Hematopoietic multipotent progenitor cell treated with erythropoietin and hydrocortisone succinate and interleukin-3 and kit ligand, for 6 days (in vitro differentiated cells): ENCODE measurements around the gene SLC32A1.

Experiments used
- DNase-seq: peaks from one replicate; pipeline ENCODE4 v3.0.0-alpha.2; 2015

The SLC32A1 gene, protein sequence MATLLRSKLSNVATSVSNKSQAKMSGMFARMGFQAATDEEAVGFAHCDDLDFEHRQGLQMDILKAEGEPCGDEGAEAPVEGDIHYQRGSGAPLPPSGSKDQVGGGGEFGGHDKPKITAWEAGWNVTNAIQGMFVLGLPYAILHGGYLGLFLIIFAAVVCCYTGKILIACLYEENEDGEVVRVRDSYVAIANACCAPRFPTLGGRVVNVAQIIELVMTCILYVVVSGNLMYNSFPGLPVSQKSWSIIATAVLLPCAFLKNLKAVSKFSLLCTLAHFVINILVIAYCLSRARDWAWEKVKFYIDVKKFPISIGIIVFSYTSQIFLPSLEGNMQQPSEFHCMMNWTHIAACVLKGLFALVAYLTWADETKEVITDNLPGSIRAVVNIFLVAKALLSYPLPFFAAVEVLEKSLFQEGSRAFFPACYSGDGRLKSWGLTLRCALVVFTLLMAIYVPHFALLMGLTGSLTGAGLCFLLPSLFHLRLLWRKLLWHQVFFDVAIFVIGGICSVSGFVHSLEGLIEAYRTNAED

DNA sequence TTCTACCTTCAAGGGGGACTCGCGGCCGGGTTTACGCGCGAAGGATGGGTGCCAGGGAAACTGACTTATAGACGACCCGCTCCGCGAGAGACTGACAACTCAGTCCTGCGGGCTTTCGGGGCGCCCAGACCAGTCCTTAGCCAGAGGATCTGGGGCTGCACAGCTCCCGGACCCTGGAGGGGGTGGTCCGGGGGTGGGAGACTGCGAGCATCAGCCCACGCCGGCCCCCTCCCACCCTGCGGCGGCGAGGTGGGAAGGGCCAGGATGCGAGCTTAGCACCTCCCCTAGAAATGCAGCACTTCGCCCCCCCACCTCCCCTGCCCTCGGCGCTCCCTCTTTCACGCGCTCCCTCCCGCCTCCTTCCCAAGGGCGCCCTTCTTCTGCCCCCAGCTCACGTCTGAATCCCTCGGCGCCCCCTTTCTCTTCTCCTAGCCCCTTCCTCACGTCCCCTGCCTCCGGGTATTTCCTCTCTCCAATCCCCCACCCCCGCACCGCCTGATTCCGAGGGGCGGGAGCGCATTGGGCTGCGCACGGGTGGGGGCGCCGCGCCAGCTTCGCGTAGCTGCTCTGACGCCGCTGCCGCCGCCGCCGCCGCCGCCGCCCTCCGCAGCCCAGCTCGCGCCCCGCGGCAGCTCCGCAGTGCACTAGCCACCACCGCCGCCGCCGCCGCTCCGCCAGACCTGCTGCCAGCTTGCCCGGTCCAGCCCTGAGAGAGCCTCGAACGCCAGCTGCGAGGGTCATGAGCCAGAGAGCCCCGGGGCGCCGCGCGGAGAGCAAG is at the start of gene SLC32A1:
SLC32A1 (plus strand) TSS at position 639 of the 778 bp plus-strand sequence. CDS start 239 bp downstream, outside the sequence.
- DNase-seq, result no peak

DNA sequence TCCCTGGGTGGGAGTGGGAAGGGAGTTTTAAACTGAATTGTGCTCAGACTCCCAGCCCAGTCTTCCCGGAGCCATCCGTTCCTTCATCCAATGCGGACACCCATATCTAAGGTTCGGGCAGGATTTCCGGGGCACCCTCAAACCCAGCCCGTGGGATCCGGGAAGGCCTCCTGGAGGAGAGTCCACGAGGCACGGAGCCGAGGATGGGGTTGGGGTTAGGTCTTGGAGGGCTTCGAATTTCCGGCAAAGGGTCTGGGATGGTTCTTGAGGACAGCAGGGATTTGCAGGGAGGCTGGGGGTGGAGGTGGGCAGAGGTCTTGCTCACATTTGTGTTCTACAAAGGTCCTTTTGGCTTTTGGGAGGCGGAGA is 49.5 kb upstream of the SLC32A1 start:
- no peak for DNase-seq

DNA sequence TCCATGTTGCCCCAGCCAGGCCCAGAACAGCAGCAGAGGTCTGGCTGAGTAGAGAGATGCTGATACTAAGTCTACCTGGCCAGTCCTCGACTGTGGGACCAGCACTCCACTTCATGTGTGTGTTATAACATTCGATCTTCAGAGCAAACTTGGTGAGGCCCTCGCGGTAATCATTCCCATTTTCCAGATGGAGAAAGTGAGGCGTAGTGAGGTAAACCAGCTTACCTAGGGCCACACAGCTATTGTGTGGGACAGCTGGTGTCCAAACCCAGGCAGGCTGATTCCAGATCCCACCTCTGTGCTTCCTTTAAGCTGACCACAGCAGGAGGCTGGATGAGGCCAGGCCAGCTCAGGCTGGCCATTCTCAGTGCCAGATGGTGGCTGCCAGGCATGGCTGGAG is 47.7 kb upstream of the SLC32A1 start:
- DNase-seq, result no peak

DNA sequence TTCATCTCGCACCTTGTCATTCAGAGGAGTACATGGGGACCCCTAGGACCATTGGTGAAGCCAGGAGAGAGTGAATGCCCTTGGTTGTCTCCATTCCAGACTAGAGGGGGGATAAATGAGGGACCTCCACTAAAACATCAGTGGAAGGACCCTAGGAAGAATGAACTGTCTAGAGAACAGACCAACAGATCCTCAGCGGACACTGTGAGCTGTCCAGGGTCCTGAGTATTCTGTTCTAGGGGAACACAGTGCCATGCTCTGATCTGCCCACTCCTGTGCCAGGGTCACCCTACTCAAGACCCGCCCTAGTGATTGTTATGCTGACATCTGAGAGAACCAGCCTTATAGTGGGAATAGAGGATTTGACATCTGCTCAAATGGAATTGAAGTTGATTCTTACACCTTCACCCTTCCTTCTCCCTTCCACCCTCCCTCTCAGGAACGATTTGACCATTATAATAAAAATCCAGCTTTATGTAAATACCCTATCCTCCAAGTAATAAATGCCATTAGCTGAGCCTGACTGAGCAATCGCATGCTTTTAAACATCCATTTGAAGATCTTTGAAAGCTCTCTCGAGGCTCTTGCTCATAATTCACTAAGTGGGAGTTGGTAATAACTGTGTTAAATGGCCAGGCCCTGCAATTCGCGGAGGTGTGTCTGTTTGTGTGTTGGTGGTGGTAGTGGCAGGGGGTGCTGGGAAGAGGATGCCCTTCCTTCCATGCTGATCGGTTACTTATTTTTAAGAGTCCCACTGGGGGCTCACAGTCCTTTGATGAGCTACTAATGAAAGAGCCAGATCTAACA is 43.6 kb upstream of the SLC32A1 start:
- DNase-seq, result peak; percentile 84

DNA sequence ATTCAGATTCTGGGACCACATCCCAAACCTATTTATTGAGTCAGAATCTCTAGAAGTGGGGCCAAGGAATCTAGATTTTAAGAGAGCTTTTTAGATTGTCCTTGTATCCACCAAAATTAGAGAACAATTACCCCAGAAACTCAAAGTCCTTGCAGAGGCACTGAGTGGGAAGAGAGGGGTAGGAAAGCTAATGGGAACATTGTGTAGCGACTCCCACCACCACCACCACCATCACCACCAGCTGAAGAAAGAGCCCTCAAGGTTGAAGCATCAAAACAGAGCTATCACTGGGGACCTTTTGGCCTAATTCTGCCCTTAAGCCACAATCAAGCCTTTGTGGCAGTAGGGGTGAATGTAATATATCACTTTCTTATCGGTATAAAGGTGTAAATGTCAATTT is 39.0 kb upstream of the SLC32A1 start:
- no peak for DNase-seq

DNA sequence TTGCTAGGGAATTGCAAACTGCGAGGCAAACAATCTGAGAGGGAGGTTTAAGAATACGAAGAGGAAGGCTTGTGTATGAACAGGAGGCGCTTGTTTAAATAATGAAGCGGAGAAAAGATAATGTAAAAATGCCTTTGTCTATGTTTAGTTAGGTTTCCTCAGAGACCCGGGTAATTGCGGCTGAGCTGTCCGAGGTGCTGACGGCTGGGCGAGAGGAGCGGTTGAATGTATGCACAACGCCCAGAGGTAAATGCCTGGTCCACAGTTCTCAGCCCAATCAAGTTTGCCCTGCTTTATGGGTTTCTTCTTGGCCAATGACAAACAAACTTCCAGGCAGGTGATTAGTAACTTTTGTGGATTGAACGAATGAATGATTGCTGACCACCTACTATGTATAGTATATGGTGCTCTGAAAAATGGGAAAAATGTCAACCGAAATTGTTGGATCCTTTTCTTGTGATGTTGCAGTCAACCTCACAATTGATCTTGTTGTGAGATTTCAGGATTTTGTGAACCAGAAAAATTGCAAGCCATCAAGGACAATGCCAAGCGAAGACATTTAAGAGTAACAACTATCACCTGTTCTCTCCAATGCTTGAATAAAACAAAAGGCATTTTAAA is 38.3 kb upstream of the SLC32A1 start:
- peak; percentile 72 for DNase-seq

DNA sequence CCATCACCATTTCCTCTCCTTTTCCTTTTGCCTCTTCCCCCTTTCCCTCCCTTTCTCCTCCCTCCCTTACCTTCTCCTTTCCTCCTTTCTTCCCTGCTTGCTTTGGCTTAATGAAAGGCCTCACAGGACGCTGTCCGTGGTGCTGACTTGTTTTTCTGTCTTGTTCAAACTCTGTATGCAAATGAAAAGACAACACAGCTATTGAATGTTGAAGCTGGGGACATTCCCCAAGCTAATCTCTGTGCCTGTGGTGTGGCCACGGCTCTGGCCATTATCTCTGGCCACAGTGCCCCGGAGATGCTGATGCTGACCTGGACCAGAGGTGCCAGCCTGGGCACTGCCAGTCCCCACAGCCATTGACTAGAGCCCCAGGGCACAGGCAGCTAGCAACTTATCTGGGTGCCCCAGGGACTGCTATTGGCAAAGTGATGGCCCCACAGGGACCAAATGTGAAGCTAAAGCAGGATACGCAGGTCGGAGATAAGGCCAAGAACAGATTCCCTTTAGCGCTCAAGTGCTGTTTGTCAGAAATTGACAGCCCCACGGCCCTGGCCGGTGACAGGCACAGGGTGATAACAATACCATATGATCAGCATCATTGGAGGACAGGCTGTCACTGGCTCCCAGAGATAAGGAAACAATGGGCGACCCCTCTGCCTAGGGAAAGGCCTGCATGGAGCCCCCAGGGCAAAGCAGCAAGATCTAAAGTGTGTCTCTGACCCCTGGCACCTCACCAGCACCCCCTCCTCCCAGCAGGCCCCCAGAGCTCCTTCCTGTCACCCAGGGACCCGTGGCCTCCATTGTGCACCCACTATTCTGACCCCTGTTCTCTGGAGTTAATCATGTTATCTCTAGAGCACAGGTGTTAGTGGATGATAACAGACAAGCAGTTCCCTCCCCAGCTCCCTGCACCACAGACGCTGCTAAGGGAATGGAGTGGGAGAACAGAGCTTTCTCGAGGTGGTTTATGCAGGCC is 31.6 kb upstream of the SLC32A1 start:
- peak; percentile 90 for DNase-seq

DNA sequence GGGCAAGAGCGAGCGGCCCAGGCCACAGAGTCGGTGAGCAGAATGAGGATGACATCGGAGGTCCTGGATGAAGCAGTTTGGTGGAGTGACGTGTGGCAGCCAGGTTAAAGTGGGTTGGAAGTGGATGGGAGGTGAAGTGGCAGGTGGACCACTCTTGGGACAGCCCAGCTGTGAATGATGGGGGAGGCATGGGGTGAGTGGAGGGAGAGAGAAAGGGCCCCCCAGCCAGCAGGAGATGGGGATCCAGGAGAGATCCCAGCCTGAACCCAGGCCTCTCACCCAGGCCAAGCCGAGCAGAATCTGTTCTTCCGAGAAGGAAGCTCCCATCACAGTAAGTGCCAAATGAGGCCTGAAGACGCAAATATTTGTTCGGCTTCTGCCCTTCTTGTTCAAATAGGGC is 27.0 kb upstream of the SLC32A1 start:
- no peak for DNase-seq

DNA sequence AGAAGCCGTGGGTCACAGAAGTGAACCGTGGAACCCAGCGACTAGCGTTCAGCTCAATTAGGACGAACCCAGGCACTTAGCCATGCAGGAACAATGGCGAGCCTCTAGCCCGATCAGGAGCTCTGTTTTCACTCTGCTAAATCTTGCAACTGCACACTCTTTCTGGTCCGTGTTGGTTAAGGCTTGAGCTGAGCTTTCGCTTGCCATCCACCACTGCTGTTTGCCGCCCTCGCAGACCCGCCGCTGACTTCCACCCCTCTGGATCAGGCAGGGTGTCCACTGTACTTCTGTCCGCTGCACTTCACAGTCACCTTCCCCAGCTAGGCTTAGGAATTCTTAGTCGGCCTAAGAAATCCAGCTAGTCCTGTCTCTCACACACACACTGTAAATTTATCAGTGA is 25.7 kb upstream of the SLC32A1 start:
- no peak for DNase-seq

DNA sequence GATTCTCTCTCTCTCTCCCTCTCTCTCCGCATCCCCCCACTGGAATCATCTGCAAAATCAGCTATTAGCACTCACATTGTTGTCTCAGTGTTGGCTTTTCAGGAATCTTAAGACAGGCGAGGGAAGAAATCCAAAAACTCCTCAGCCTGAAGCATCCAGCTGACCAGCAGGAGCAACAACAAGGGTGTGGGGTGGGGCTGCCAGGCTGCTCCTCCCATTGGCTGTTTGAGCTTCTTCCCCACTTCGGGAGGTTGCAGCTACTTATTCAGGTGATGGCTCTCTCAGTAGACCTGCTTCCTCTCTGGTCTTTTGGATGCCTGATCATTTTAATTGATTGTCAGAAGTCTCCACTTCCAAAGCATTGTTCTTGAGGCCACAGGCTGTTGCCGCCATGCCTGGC is 24.1 kb upstream of the SLC32A1 start:
- DNase-seq, result no peak

DNA sequence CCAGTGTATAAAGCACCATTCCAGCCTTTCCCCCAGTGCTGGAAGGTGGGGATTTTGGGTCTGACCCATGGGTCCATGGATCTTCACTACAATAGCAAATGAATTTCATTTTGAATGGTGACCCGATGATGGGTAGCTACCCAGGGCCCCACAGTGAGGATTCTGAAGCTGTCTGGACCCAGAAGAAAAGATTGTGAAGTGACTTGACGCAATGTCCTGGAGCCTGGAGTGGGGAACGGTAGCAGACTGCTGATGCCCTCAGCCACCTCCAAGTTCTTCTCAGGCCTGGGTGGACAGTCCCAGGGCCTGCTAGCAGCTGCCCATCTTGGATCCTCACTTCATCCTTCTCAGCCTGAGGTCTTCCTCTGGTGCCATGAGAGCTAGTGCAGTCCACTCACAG is 23.4 kb upstream of the SLC32A1 start:
- no peak for DNase-seq

DNA sequence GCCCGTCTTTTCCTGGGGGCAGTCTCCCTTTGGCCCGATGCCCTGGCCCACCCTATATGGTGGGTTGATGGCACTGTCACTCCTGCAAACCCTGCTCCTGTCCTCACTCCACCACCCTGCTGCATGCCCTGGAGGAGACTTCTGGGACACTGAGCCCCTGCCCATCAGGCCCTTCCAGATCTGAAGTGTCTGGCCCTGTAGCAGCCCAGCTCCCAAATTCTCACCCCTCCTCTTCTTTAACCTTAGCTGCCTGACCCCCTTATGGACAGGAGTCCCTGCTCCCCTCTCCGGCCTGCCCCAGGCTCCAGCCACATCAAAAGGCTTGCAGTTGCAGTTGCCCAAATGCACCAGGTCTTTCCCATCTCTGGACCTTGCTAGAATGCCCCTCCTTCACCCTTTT is 20.8 kb upstream of the SLC32A1 start:
- no peak for DNase-seq

DNA sequence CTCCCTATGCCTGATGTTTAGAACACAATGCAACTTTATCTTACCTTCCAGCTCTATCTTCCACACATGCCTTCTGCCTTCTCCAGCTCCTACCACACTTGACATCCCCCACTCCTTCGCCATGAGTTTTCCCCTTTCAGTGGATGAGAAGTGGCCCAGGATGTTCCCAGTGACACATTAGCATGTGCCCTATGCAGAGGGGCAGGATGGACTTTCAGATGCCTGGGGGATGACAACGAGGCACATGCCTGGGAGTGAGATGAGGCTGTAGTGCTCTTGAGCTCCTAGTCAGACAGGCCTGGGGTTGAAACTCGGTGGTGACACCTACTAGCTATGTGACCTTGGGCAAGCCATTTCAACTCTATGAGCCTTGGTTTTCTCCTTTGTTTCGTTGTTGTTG is 20.1 kb upstream of the SLC32A1 start:
- DNase-seq, result no peak

DNA sequence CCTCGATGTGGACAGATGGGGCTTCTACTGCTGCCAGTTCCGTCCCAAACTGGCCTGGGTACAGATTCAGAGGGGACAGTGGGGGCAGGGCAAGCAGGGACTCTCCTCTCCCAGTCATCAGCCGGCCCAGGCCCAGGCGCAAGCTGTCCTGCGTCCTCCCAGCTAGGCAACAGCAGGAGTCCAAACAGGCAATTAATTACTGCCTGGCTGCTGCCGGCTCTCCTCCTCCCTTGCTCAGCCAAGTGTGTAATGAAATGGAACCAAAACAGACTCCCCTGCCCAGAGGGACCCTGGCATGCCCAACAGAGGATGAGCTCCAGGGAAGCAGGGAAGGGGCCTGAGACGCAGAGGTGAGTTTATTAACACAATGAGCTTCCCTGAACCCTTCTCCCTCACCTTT is 17.8 kb upstream of the SLC32A1 start:
- DNase-seq, result no peak

DNA sequence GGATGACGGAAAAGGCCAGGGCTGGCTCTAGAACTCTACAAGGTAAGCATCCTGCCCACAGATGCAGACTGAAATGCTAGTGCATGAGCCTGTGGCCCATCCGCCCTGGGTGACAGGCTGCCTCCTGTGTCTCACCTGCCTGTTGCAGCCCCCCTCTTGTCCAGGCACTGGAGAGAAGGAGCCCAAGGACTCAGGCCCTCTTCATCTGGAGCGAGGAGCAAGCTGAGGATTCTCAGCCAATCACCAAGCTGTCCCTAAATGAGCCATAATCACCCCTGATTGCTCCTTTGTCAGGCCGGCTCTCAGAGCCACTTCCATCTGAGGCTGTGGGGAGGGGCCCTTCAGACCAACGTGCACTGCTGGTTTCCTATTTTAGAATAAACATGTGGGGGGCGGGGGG is 10.0 kb upstream of the SLC32A1 start:
- DNase-seq, result no peak

DNA sequence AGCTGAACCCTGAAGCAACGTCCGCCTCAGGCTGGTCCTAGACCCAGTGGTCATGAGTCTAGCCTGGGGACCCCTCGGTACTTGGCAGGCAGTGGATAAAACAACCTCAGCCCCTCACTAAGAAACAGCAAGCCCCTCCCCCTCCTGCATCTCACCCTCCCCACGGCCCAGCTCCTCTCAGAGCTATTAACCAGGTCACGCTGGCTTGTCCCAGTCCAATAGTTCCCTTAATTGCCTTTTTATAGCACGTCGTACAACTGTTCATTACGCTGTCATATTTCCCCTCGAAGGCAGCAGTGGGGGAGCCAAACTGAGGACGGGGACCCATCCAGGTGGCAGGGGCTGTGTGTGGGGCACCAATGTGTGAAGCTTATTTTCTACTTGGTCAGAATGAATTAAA is 8.6 kb upstream of the SLC32A1 start:
- no peak for DNase-seq

DNA sequence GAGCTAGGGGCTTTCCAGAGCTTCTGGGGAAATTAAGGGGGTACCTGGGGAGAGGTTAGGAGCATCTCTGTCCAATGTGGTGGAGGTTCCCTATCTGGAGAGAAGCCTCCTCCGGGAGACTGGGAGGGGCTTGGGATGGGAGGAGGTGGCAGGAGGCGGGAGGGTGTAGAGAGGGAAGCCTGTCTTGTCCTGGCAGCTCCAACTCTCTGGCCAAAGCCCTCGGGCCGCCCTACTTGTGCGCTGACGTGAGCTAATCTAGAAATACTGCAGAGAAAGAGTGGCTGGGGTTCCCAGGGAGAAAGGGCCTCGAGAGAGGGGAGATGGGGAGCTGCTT is 1.6 kb upstream of the SLC32A1 start:
- no peak for DNase-seq

DNA sequence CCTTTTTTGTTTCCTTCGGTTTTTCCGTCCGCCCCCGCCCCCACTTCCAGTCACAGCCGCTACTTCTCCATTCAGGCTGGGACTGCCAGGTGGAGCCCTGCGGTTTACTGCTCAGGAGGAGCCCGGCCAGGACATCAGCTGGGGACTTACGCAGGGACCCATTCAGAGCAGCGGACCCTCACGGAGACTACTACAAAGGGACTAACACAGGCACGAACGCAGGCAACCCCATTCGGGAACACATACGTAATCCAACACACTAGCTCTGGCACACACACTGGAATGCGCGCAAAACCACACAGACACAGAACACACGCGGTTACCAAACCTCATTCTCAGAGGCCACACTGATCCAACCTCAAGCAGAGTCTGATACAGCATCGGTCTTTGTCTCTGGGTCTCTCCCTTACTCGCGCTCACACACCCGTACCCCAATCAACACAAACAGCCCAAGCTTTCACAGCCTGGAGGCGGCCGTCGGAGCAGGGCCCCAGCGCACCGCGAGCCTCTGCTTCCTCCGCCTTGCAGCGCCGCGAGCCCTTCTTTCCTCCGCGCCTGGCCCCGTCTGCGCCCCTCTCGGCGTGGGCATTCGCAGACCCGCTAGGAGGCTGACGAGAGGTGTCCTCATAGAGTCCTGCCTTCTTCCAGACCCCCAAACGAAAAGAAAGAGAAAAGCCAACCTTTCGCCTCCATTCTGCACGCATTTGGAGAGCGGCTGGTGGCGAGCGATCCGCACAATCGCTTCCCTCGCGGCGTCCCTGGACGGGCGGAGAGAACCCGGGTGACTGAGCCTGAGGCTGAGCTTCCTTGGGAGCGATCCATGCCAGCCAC is 1.1 kb upstream of the SLC32A1 start:
- no peak for DNase-seq

DNA sequence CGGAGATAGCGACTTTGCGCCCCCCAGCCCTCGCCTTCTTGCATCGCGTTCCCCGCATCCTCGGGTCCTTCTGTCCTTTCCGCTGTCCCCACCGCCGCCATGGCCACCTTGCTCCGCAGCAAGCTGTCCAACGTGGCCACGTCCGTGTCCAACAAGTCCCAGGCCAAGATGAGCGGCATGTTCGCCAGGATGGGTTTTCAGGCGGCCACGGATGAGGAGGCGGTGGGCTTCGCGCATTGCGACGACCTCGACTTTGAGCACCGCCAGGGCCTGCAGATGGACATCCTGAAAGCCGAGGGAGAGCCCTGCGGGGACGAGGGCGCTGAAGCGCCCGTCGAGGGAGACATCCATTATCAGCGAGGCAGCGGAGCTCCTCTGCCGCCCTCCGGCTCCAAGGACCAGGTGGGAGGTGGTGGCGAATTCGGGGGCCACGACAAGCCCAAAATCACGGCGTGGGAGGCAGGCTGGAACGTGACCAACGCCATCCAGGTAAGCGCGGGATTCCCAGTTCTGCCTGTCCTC is 401 bp downstream of the SLC32A1 start:
- no peak for DNase-seq

DNA sequence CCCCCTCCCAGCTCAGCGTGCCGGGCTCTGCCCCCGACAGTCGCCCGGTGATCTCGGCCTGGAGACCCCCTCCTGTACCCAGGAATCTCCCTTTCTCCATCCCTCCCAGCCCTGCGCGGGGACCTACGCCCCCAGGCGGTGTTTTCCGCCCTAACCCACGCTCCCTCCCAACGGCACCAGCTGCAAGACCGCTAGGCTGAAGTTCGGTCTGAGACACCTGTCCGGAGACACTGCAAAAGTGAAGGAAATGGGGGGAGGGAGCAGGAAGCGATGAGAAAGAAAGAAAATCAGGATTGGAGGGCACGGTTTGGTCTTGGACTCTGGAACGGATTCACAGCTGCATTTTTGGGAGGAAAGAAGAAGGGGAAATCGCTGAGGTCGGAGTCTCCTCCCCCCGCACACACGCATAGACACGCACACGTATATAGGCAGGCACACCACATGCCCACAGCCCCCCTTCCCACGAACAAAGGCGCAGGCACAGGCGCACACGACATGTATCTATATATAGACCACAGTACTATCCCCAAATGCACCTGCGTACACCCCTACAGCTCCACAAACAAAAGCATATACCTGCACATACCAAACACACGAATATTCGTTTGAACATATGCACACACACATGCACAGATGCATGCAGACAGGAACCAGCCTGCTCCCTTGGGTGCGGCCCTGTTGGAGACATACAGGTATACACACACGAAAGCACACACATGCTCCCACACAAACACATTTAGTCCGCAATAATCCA is 1.0 kb downstream of the SLC32A1 start:
- DNase-seq, result no peak
